DND-41 (cell line): ENCODE results near the gene ZBTB37.

Experiments
- EZH2 ChIP-seq: IDR thresholded peaks from 3 replicates; pipeline ENCODE4 v1.6.1; 2012; ENCODE audit warnings: borderline replicate concordance, low read depth, mild to moderate bottlenecking, moderate library complexity, low read length, inconsistent platforms; ENCODE audit not compliant: severe bottlenecking
- TF ChIP-seq, protein P1 (sequence below): IDR thresholded peaks from 2 replicates; pipeline ENCODE4 v1.5.1; 2012; ENCODE audit warnings: borderline replicate concordance, low read length, moderate library complexity, mild to moderate bottlenecking; ENCODE audit not compliant: poor library complexity, severe bottlenecking; ENCODE audit errors: extremely low read depth

DNA sequence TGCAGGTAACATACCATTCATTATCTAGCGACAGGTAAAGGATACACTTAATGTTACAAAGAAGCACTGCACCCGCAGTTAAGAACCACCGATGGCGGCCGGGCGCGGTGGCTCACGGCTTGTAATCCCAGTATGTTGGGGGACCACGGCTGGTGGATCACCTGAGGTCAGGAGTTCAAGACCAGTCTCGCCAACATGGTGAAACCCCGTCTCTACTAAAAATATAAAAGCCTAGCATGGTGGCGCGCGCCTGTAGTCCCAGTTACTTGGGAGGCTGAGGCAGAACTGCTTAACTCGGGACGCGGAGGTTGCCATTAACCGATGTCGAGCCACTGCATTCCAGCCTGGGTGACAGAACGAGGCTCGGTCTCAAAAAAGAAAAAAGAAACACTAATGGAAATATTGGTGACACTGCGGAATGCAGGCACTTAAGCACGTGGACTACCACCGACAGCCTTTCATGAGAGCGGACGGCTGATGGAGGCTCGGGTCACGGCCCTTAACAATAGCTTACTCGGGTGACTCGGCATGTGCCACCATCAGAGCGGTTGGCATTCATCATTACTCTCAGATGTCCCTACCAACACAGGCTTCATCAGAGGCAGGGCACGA is 933 bp upstream of the ZBTB37 start:
- TF ChIP-seq, protein P1, sequence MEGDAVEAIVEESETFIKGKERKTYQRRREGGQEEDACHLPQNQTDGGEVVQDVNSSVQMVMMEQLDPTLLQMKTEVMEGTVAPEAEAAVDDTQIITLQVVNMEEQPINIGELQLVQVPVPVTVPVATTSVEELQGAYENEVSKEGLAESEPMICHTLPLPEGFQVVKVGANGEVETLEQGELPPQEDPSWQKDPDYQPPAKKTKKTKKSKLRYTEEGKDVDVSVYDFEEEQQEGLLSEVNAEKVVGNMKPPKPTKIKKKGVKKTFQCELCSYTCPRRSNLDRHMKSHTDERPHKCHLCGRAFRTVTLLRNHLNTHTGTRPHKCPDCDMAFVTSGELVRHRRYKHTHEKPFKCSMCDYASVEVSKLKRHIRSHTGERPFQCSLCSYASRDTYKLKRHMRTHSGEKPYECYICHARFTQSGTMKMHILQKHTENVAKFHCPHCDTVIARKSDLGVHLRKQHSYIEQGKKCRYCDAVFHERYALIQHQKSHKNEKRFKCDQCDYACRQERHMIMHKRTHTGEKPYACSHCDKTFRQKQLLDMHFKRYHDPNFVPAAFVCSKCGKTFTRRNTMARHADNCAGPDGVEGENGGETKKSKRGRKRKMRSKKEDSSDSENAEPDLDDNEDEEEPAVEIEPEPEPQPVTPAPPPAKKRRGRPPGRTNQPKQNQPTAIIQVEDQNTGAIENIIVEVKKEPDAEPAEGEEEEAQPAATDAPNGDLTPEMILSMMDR = no peak
- TF ChIP-seq EZH2 = no peak
